ENCODE data around the gene MACROD2. TPM values are rescaled to one million over a fixed set of nuclear protein-coding genes. Genes with fewer than 3 reads are reported as not detected.

The MACROD2 gene
- total RNA-seq, 4 donors from 2014 or later = 2.1 to 28.1 (median 12.6) TPM

GRCh38 chr20:15251171-15251570, 1255.9 kb downstream of the MACROD2 start:
- H3K4me3 ChIP-seq = no peak overlapping the region
- H3K27me3 ChIP-seq = no peaks in the 10 kb centered on the region
- H3K4me1 ChIP-seq = no peaks in the 10 kb centered on the region
- TF ChIP-seq, protein P1, sequence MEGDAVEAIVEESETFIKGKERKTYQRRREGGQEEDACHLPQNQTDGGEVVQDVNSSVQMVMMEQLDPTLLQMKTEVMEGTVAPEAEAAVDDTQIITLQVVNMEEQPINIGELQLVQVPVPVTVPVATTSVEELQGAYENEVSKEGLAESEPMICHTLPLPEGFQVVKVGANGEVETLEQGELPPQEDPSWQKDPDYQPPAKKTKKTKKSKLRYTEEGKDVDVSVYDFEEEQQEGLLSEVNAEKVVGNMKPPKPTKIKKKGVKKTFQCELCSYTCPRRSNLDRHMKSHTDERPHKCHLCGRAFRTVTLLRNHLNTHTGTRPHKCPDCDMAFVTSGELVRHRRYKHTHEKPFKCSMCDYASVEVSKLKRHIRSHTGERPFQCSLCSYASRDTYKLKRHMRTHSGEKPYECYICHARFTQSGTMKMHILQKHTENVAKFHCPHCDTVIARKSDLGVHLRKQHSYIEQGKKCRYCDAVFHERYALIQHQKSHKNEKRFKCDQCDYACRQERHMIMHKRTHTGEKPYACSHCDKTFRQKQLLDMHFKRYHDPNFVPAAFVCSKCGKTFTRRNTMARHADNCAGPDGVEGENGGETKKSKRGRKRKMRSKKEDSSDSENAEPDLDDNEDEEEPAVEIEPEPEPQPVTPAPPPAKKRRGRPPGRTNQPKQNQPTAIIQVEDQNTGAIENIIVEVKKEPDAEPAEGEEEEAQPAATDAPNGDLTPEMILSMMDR (IDR thresholded peaks at IDR 0.05) = no peak
- no peak for TF ChIP-seq POLR2A (IDR thresholded peaks at IDR 0.05)
- H3K36me3 ChIP-seq = no peaks in the 10 kb centered on the region
- intact Hi-C loops (cut with DNase I; ENCODE audit: low total_unique reads) = no loop called here
- H3K9me3 ChIP-seq = no peaks in the 10 kb centered on the region
- H3K27ac ChIP-seq = no peak overlapping the region
- no peak for DNase-seq

DNA sequence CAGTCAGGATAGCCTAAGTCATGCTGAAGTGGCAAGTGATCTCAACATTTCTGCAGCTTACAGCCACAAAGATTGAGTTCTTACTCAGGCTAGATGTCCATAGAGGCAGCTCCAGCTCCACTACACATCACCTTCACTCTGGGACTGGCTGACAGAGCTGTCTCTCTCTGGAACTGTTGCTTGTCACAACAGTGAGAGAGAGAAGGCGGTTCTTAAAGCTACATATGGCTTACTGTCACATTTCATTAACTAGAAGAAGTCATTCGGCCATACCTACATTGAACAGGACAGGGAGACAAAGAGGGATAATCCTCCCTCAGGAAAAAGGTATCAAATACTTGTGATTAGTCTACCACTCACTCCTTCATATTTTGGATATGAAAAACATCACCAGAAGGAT, 1257.0 kb downstream of the MACROD2 start:
- intact Hi-C loops (cut with DNase I; ENCODE audit: low total_unique reads) = no loop called here
- no peaks in the 10 kb centered on the region for H3K4me1 ChIP-seq
- H3K36me3 ChIP-seq = no peaks in the 10 kb centered on the region
- no peaks in the 10 kb centered on the region for H3K27me3 ChIP-seq
- no peak for DNase-seq
- TF ChIP-seq, protein P1 (IDR thresholded peaks at IDR 0.05) = no peak
- no peak for TF ChIP-seq POLR2A (IDR thresholded peaks at IDR 0.05)
- H3K27ac ChIP-seq = no peak overlapping the region
- no peaks in the 10 kb centered on the region for H3K9me3 ChIP-seq
- H3K4me3 ChIP-seq = no peak overlapping the region

DNA sequence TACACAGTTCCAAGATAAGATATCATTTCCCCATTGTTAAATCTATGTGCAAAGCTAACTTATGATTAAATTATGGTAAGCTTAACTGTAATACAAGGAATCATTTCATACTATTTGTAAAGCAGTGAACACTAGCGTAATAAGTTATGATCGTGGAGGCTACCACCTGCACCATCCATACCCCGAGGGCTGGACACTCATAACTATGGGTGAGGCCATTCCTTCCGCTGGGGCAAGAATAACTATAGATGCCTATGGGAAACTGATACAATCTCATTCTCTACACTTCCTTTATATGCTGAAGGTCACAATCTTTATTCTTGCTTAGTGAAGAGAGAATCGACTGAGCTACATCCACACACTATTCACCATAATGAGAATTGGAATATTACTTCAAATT, 1258.1 kb downstream of the MACROD2 start:
- DNase-seq = no peak
- Histone ChIP-seq H3K9me3 (no peaks in the 10 kb centered on the region), H3K27me3 (no peaks in the 10 kb centered on the region), H3K27ac (no peak overlapping the region), H3K4me1 (no peaks in the 10 kb centered on the region), H3K36me3 (no peaks in the 10 kb centered on the region), H3K4me3 (no peak overlapping the region)
- intact Hi-C loops (cut with DNase I; ENCODE audit: low total_unique reads) = no loop called here
- TF ChIP-seq, protein P1 (IDR thresholded peaks at IDR 0.05) = no peak
- no peak for TF ChIP-seq POLR2A (IDR thresholded peaks at IDR 0.05)

DNA sequence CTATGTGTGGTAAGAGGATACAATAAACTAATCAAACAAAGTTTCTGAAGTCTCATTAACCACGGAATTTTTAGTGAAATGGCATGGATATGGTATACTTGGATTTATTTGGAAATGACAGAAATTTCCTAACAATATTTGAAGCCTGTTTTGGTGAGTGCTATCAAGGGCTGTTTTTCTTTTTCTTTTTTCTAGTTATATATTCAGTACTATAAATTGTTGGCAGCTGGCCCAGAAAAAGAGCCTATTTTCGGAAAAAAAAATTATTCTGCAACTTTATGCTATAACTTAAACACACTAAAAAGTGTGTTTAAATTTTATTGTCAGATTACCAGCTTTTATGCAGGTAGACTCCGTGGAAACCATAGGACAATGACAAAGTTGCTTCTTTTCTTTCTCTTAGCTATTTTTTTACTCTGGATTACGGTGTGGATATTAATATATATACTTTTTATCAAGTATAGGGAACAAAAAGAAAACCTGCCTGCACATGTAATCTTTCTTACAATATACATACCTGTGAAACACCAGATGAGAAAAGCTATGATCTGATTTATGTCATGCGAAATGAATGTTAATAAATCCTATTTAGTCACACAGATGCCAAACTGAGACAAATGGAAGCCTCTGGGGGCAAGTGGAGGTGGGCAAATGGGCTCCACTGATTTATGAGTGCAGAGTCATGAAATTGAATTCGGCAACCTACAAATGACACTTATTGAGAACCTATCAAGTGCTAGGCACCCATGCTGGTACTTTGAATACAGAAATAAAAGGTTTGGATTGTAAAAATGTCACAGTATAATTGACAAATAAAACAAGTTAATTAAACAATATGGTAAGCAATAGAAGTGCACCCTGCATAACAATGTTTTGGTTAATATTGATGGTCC, 1261.6 kb downstream of the MACROD2 start:
- Histone ChIP-seq H3K27ac (no peak overlapping the region), H3K4me1 (no peaks in the 10 kb centered on the region), H3K4me3 (no peak overlapping the region), H3K9me3 (no peaks in the 10 kb centered on the region), H3K27me3 (no peaks in the 10 kb centered on the region), H3K36me3 (no peaks in the 10 kb centered on the region)
- TF ChIP-seq, protein P1 (IDR thresholded peaks at IDR 0.05) = no peak
- no peak for TF ChIP-seq POLR2A (IDR thresholded peaks at IDR 0.05)
- intact Hi-C loops (cut with DNase I; ENCODE audit: low total_unique reads) = no loop called here
- DNase-seq = no peak

DNA sequence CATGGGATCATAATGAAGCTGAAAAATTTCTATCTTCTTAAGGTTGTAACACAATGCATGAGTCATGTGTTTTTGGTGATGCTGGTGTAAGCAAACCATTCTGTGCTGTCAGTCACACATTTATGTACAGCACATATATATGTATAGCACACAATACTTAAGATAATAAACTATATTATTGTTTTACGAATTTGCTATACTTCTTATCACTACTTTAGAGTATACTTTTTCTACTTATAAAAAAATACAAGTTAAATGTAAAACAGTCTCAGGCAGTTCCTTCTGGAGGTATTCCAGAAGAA, 1262.2 kb downstream of the MACROD2 start:
- no peaks in the 10 kb centered on the region for H3K27me3 ChIP-seq
- DNase-seq = no peak
- no peaks in the 10 kb centered on the region for H3K4me1 ChIP-seq
- no peak overlapping the region for H3K4me3 ChIP-seq
- no peaks in the 10 kb centered on the region for H3K9me3 ChIP-seq
- H3K27ac ChIP-seq = no peak overlapping the region
- no peak for TF ChIP-seq POLR2A (IDR thresholded peaks at IDR 0.05)
- TF ChIP-seq, protein P1 (IDR thresholded peaks at IDR 0.05) = no peak
- intact Hi-C loops (cut with DNase I; ENCODE audit: low total_unique reads) = no loop called here
- H3K36me3 ChIP-seq = no peaks in the 10 kb centered on the region

Measured in uterus (tissue), 4 donors.